ENCODE results near the gene HIVEP2.

The HIVEP2 gene

GRCh38 chr6:142857796-142858555, 87.0 kb downstream of the HIVEP2 start:
- DNase-seq: no peak

GRCh38 chr6:142857233-142857761, 87.7 kb downstream of the HIVEP2 start:
- no peak for DNase-seq

DNA sequence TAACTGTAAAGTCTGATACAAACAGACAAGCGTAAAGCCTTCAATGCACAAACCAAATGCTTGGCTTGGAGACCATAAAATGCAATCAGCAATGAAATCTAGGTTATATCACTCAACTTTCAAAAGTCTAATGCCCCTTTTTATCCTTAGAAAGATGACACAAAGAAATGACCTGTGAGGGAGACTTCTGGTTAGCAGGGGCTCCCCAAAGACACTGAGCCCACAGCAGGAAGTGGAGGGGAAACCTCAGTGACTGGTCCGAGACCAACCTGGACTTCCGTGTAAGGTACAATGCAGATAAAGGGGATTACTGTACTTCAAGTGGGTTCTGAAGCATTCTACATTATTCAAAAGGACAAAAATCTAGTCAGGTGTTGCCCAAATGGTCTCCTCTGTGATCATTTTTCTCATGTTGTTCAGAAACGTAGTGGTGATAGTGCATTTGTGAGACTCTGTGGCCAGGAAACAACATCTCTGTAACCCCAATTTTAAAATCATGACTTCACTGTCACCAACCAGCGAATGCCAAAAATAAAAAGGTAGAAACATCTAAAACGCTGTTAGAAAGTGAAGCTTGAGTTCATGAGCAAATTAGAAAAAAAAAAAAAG, 88.2 kb downstream of the HIVEP2 start:
- no peak for DNase-seq

- DNase-seq: no peak
These were observed 88.9 kb downstream of the HIVEP2 start for GRCh38 chr6:142855893-142856623.

- DNase-seq: peak in 1 of 2 donors; percentile 42
These were observed 90.1 kb downstream of the HIVEP2 start for GRCh38 chr6:142854589-142855488.

DNA sequence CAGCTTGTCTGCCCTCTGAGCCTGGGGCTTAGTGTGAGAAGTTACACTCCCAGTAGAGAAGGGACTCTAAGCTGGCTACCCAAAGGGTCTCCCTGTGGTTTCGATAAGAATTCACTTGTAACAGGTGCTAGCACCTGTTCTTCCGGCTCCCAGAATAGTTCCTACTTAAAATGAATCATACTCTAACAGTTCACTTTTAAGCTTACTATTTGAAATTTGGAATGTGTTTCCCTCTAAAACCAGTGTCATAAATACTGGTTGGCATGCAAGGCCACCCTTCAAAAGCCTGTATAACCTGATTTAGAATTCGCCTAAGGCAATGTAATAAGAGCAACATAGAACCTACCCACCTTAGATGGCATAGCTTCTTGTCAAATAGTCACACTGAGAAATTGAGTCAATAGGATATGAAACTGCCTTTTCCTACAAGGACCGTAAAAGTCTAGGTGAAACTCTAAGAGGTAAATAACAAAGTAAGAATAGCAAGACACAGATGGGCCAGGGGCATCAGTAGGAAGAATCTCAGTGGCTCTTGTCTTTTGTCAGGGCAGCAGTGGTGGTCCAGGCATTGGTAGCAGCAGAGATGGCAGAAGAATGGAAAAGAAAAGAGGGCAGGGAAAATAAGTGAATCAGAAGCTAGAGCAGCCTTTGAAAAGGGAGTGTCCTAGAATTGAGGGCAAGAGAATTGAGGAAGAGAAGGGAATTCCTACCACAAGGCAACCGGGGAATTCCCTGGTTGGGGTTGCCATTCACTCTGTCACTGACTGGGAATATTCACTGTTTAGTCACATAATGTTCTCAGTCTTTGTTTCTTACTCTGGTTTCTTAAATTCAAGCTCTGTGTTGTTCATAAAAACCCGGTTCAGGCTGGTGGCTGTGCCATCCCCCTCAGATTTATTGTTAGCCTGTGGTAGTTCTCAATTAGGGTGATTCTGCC, 91.5 kb downstream of the HIVEP2 start:
- DNase-seq: peak; percentile 77 to 85

GRCh38 chr6:142851601-142852000, 93.4 kb downstream of the HIVEP2 start:
- no peak for DNase-seq

- peak; percentile 35 to 40 for DNase-seq
These were observed 94.1 kb downstream of the HIVEP2 start for GRCh38 chr6:142850679-142851423.

GRCh38 chr6:142848976-142849375, 96.0 kb downstream of the HIVEP2 start:
- DNase-seq: no peak

- DNase-seq: no peak
These were observed 96.8 kb downstream of the HIVEP2 start for GRCh38 chr6:142848156-142848555.

GRCh38 chr6:142846883-142847287, 98.1 kb downstream of the HIVEP2 start:
- no peak for DNase-seq

- DNase-seq: no peak
These were observed 98.5 kb downstream of the HIVEP2 start for GRCh38 chr6:142846459-142846831.

DNA sequence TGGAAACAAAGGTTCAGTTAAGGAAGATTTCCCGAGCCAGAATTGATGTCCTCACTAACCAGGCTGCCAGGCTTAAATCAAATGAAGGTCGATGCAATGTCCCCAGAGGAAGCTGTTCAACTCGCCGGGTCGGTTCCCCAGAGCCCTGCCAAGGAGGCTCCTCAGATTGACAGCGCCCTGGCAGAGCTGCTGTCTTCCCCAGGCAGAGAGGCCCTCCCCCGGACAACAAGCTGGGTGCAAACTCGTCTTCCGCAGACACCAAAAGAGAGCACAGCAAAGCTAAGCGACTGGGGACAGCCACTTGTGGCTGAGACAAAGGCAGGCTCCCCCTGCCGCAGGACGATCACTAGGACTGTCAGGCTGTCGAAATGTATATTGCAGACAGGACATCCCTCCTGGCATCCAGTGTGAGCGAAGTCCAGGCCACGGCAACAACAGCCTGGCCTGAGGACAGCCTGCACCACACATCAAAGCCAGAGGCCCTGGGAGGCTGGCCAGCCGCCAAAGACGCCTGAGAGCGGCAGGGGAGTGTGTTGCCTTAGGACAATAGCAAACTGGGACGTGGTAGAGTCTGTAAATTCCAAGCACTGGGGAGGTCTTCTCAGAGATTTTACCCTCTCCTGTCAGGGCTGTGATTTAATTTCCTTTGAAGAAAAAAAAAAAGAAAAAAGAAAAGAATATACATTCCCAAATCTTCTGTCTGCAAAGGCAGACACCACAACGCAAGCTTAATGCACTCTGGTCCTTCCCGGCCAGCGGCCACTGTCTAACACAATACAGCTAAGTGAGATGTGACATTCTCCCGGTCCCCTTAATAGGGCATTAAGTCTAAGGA, 99.1 kb downstream of the HIVEP2 start:
- no peak for DNase-seq

DNA sequence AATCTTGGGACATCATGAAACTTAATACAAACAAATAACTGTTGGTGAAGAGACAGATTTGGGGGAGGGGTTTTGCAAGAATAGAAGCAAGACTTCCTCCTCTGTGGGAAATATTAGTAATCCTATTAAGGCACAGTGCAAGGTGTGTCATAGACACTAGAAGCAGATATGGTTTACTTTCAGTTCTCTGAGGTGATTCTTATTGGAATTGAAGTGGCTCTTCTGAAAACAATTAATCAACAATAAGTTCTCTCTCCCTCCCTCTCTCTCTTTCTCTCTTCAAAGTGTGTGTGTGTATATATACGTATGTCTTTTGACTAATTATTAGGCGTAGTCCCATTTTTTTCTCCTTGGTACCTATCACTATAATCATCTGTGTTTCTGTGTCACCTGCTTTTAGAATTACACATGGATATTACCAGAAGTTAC, 99.8 kb downstream of the HIVEP2 start:
- no peak for DNase-seq

DNA sequence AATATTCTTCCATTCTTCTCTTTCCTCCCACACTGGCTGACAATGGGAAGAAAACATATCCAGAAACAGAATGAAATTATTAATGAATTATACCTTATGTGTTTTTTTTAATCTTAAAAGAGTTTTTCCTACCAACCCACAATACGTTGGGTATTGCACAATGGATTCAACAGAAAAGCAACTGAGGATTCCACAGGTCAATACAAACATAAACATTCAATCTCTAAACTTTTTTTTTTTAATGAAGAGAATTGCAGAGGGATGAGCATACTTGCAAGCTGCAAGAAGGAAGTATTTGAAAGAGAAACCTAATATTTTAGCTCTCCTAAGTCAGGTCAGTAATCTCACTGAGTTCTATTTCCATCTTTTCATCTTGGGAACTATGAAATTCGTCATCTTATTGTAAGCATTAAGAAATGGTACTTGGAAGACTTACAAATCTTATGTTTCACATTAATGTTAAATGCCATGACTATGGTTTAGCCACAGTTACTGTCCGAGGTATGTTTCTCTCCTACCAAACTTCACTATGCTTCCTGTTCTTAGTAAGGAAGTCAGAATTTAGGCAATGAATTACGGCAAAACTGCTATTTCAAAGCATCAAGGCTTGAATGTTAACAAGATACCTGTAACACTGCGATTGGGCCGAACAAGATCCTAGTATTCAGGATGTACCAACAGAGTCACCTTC, 100.8 kb downstream of the HIVEP2 start:
- no peak for DNase-seq

DNA sequence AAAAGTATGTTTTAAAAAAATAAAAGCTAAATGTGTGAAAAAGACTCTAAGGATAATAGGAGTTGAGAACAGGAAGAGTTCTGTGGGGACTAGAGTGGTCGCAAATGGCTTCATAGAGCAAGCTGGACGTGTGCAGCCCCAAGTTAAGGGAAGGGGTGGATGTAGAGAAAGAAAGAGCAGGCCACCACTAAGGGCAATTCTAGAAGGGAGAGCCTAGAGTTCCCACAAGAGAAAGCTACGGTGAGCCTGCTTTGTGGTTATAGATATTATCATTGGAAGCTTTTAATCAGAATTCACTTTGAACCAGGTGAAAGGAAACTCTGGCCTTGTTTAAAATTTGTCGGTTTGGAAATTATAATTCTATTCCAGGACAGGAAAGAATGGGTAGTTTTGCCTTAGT, 101.6 kb downstream of the HIVEP2 start:
- DNase-seq: no peak

GRCh38 chr6:142842418-142843261, 102.3 kb downstream of the HIVEP2 start:
- DNase-seq: peak; percentile 30 to 55

GRCh38 chr6:142841915-142842314, 103.1 kb downstream of the HIVEP2 start:
- no peak for DNase-seq

Measured in inflammatory macrophage treated with lipopolysaccharide for 1 hour (primary cell).